Endometrial microvascular endothelial cells (primary cell): ENCODE measurements around the gene BCCIP. TPM values are rescaled to one million over a fixed set of nuclear protein-coding genes. Genes with fewer than 3 reads are reported as not detected.

ENCODE experiments used
- in situ Hi-C: cut with HindIII; loops from 2 replicates; pipeline ENCODE4 v1.10.0; 2017; ENCODE audit warnings: low sequenced_read_pairs, low pct_unique_long_range_greater_than_20kb; ENCODE audit errors: inconsistent ontology term
- total RNA-seq: library from RNA; depleted of rRNA; stranded (reverse); fragments of >200 nt; gene quantifications from one replicate; pipeline ENCODE4 v1.2.3, GENCODE V29; 2015; ENCODE audit errors: inconsistent ontology term

Gene BCCIP
- total RNA-seq, 1 donor from 2014 or later, result 76.3 TPM

DNA sequence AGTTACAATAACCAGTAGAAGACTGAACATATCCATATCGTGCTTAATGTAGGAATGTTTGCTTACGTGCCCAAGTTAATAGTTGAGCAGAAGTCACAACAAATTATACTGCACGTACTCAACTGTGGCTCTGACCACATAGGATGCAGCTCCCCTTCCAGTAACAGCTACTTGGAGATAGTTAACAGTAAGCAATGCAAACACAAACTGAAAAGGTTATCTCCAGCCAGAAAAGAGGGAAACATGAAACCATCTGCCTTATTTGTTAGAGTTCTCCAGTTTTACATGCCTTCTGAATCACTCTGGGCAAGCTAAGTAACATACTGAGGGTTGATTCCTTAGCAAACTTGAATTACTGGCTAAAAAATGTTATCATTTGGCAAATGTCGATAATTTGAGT is 48.0 kb downstream of the BCCIP start:
- in situ Hi-C loops, result no loop called here

DNA sequence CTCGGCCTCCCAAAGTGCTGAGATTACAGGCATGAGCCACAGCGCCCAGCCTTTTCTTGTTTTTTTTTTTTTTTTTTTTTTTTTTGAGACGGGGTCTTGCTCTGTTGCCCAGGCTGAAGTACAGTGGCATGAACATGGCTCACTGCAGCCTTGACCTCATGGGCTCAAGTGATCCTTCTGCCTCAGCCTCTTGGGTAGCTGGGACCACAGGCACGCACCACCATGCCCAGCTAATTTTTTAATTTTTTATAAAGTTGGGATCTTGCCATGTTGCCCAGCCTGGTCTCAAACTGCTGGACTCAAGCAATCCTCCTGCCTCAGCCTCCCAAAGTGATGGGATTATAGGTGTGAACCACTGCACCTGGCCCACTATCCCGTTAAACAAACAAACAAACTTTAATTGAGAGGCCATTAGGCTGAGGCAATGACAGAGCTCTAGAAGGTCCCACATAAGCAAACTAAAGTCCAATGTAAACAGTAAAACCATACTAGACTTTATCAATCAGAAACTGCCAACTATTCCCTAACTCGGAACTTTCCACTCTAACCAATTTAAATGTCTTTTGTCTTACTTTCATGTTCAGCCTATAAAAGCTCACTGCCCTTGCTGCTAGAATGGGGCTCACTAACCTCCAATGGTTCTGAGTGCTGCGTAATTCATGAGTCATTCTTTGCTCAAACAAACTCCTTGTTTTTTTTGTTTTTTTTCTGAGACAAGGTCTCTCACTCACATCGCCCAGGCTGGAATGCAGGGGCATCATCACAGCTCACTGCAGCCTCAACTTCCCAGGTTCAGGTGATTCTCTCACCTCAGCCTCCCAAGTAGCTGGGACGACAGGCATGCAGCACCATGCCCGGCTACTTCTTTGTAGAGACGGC is 55.9 kb downstream of the BCCIP start:
- in situ Hi-C loops, result no loop called here

DNA sequence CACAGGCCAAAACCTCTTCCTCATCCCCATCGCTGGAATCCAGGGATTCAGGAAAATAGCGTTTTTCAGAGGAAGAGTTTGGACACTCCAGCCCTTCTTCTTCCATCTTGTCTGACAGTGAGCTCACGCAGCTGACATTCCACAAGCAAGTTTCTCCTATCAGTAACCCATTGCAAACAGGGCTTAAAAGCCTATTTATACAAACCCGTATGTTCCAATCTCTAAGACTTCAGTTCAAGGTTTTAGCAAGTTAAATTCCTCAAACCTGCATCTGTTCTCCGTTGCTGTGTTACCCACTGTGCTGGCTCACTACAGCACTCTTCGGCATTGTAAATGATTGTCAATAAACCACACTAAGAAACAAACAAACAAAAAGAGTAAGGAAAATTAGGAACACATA is 57.4 kb downstream of the BCCIP start:
- in situ Hi-C loops, result no loop called here

DNA sequence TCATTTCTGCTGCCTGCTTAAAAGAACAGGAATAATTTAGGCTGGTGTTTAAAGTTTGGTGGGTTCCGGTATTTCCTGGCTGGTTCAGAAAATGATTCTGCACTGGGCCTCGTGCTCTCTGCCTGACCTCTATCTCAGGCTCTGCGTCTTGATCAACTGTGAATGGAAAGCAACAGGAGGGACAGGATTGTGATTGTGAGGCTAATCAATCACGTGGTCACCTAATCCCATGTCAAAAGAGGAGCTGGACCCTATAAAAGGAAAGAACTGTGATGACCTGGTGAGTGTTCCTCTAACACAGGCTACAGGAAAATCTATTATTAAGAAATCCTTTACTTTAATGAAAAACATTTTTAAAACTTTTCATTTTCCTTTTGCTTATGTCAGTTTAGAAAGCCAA is 57.8 kb downstream of the BCCIP start, which contains the start of gene DHX32:
DHX32 (minus strand) TSS at position 101 of the 400 bp plus-strand sequence. CDS start 468 bp downstream, outside the sequence.
- in situ Hi-C loops, result no loop called here

DNA sequence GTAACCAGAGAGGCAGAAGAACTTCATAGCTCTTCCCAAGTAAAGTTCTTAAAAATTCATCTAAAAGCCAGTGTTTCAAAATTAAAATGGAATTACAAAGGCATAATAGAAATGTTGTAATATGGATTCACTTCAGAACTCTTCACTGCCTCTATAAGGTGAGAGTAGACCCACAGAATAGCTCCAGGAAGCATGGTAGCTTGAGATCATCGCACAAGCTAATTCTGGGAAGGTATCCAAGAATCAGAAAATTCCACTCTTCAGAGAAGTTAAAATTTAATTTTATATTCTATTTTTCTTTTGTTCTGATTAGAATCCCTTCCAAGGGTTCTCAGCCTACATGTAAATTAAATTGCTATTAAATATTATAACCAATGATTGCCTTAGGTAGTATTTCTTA is 59.2 kb downstream of the BCCIP start:
- in situ Hi-C loops, result no loop called here

DNA sequence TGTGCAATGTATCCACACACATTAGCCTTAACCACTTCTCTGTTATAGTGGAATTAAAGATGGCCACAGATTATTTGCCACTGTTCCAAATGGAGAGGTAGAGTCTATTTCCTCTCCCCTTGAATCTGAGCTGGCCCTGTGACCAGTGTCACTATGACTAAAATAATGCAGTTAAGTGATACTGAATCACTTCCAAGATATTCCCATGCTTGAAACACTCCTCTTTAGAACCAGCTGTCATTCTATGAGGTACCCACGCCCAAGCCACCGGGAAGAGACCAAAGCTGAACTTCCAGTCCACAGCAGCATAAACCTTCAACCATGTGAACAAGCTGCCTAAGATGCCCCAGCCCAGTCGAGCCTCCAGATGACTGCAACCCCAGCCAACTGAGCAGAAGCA is 59.9 kb downstream of the BCCIP start:
- in situ Hi-C loops, result no loop called here

Other genes starting within 250 kb of the BCCIP start
- gene TEX36, start 140.4 kb upstream of the BCCIP start, total RNA-seq, result not detected
- gene EDRF1, start 103.8 kb upstream of the BCCIP start, total RNA-seq, result 17.8 TPM
- gene MMP21, start 47.7 kb upstream of the BCCIP start, total RNA-seq, result not detected
- 67.1 TPM for gene UROS, start 288 bp upstream of the BCCIP start, total RNA-seq
- 47.0 TPM for gene DHX32, start 57.7 kb downstream of the BCCIP start, total RNA-seq
- gene FANK1, start 73.0 kb downstream of the BCCIP start, total RNA-seq, result 3.7 TPM